KOPT-K1 (cell line): ENCODE results near the gene SEC14L5.

Experiments used
- H3K27ac ChIP-seq: fragments of 200-600 bp; sonication (generic); 2 replicates; pipeline ENCODE4 v1.5.1; 2016; ENCODE audit warnings: antibody characterized with exemption, mild to moderate bottlenecking, low read depth, low read length; ENCODE audit not compliant: poor library complexity, severe bottlenecking
- H3K36me3 ChIP-seq: fragments of 200-600 bp; sonication (generic); 2 replicates; pipeline ENCODE4 v1.5.1; 2017; ENCODE audit warnings: antibody characterized with exemption, mild to moderate bottlenecking, low read length, moderate library complexity; ENCODE audit not compliant: insufficient read depth
- H3K9me3 ChIP-seq: fragments of 200-600 bp; sonication (generic); 2 replicates; pipeline ENCODE4 v1.5.1; 2017; ENCODE audit warnings: antibody characterized with exemption, low read length, mild to moderate bottlenecking; ENCODE audit not compliant: insufficient read depth, poor library complexity, severe bottlenecking

Gene SEC14L5

DNA sequence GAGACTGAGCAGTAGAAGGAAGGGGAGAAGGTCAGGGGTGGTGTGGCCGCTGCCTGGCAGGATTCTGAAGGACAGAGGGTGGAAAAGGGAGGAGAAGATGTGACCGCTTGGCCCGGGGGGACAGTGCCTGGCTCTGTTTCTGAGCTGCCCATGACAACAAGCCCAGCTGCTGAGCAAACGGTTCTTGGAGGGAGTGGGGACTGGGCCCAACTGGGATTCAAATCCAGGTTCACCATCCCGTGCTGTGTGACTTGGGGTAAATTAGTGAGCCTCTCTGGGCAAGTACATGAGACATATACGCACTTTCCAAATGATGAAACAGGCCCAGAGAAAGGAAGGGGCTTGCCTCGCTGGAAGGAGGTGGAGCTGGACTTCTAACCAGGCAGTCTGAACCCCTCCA, 23.3 kb downstream of the SEC14L5 start:
- H3K36me3 ChIP-seq: no peaks in the 10 kb centered on the region
- no peak overlapping the region for H3K27ac ChIP-seq
- peaks cover 2% of the 10 kb centered on the region for H3K9me3 ChIP-seq

DNA sequence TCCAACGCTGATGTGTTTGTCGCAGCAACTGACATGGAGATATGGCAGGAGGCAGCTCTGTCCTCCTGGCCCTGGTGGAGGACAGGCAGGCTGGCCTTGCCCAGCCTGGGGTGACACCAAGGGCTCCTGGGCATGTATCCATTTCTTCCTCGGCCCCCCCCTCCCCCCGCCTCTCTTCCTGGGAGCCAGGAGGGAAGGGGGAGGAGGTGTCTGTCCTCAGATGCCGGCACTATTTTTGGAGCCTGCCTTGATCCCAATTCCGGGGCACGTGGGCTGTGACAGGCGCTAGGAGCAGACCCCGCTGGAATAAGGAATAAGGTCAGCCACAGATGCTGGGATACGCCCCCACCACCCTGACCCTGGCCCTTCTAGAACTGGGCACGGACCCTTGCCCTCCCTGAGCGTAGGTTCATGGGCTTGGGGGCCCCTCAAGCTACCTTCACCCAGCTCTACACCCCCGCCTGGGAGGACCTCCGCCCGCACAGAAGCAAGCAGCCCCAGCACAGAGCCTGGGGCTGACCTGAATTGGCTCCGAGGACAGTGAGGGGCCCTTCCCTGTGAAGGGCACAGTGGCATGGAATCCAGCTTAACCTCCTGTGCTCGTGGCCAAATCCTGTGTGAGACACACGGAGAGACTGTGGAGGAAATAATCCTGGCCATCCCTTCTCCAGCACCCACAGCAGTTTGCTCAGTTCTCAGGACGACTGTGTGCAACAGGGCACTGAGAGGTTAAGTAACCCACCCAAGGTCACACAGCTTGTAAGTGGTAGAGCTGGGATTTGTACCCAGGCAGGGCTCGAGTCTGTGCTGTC, 24.1 kb downstream of the SEC14L5 start:
- no peaks in the 10 kb centered on the region for H3K9me3 ChIP-seq
- H3K27ac ChIP-seq: no peak overlapping the region
- H3K36me3 ChIP-seq: no peaks in the 10 kb centered on the region

DNA sequence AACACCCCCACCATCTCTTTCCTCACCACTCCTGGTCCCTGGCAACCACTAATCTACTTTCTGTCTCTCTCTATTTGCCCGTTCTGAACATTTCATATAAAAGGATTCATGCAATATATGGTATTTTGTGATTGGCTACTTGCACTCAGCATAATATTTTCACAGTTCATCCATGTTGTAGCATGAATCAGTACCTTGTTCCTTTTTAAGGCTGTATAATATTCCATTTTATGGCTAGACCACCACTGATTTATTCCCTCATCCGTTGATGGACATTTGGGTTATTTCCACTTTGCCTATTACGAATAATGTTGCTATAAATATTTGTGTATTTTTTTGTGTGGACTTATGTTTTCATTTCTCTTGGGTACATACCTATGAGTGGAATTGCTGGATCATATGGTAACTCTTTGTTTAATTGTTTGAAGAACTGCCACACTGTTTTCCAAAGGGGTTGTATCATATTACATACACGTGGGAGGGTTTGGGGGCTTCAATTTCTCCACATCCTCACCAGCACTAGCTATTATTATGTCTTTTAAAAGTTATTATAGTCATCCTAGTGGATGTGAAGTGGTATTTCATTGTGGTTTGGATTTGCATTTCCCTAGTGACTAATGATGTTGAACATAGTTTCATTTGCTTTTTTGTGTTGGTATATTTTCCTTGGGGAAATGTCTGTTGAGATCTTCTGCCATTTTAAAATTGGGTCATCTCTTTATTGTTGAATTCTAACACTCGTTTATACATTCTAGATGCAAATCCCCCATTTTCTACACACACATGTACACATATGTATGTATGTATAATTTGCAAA, 26.3 kb downstream of the SEC14L5 start:
- no peaks in the 10 kb centered on the region for H3K9me3 ChIP-seq
- no peak overlapping the region for H3K27ac ChIP-seq
- H3K36me3 ChIP-seq: no peaks in the 10 kb centered on the region

DNA sequence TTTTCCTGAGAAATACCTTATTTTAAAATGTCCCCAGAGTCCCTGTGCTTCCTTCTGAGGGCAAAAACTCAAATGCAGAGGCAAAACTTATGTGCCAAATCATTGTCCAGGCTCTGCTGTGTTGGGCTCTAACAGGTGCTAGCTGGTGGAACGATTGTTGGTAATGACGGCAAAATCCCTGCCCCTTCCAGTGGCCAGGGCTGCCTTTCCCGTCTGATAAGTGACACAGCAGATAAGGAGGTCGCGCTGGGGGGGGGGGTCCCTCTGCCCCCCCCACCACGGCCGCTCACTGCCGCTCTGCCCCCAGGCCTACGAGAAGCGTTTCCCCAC, 29.1 kb downstream of the SEC14L5 start:
- no peaks in the 10 kb centered on the region for H3K9me3 ChIP-seq
- no peak overlapping the region for H3K27ac ChIP-seq
- H3K36me3 ChIP-seq: no peaks in the 10 kb centered on the region

DNA sequence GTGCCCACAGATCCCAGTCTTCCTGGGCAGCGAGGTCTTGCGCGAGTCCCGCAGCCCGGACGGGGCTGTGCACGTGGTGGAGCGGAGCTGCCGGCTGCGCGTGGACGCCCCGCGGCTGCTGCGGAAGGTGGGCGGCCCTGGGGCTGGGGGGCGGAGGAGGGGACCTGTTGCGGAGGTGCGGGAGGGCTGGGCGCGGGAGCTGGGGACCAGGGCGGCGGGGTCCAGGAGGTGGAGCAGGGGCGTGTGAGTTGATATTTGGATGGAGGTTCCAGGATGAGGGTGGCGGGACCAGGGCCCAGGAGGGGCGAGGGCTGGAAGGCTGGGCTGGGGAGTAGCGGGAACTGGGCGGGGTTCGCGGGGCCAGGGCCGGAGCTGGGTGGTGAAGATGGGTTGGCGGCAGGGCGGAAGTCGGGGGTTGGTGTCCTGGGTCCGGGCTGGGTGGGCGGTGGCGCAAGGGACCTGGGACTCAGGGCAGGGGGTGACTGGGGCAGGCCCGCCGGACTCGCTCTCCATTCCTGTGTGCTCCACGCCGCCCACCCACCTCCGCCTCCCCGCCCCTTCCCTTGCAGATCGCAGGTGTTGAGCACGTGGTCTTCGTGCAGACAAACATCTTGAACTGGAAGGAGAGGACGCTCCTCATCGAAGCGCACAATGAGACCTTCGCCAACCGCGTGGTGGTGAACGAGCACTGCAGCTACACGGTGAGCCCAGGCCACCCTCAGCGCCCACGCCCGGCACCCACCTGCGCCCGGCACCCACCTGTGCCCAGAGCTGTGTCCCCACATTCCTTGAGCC, 29.6 kb downstream of the SEC14L5 start:
- no peaks in the 10 kb centered on the region for H3K36me3 ChIP-seq
- no peaks in the 10 kb centered on the region for H3K9me3 ChIP-seq
- no peak overlapping the region for H3K27ac ChIP-seq

DNA sequence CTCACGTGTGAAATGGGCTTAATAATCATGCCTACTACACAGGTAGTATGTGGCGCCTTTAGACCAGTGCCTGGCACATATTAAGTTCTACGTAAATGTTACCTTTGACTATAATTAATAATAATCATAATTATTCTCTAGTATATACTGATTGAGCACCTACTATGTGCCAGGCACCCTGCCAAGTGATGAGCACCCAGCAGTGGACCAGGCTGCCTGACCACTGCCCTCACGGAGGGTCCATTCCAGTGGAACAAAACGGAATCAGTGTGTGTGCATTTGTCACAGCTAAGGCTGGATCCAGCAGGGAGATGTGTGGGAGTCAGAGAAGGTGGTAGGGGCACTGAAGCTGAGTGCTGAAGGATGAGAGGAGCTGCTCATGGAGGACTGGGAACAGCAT, 30.5 kb downstream of the SEC14L5 start:
- no peaks in the 10 kb centered on the region for H3K36me3 ChIP-seq
- H3K9me3 ChIP-seq: no peaks in the 10 kb centered on the region
- H3K27ac ChIP-seq: no peak overlapping the region

DNA sequence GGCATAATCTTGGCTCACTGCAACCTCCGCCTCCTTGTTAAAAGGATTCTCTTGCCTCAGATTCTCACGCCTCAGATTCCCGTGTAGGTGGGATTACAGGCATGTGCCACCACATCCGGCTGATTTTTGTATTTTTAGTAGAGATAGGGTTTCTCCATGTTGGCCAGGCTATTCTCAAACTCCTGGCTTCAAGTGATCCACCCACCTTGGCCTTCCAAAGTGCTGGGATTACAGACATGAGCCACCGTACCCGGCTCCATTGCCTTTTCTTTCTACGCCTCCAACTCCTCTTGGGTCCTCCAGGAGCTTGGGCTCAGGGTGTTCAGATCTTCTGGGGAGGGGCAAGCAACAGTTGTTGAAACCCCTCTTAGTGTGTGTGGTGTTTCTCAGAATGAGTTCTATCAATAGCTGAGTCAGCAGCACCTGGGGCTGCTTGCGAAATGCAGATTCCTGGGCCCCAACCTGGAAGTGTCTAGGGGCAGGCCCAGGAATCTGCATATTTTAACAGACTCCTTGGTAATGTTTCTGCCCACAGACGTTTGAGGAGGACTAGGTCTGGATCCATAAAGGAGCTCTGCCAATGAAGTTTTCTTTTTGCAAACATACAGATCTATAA, 31.4 kb downstream of the SEC14L5 start:
- Histone ChIP-seq H3K9me3 (no peaks in the 10 kb centered on the region), H3K36me3 (no peaks in the 10 kb centered on the region), H3K27ac (no peak overlapping the region)

DNA sequence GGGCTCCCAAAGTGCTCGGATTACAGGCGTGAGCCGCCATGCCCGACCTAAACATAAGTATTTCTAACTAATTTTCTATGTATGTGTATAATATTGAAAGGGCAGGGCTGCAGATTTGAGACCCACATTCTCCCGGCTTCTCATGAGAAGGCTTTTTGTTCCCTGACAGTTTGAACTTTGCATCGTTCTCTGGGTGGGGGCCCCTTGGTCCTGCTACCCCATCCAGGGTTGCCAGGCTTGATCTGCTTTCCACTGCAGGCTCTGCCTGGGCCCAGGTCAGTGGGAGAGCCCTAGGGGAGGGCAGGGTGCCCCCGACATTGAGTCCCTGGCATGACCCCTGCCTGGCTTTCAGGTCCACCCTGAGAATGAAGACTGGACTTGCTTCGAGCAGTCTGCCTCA, 32.3 kb downstream of the SEC14L5 start:
- H3K9me3 ChIP-seq: no peaks in the 10 kb centered on the region
- no peaks in the 10 kb centered on the region for H3K36me3 ChIP-seq
- H3K27ac ChIP-seq: no peak overlapping the region

DNA sequence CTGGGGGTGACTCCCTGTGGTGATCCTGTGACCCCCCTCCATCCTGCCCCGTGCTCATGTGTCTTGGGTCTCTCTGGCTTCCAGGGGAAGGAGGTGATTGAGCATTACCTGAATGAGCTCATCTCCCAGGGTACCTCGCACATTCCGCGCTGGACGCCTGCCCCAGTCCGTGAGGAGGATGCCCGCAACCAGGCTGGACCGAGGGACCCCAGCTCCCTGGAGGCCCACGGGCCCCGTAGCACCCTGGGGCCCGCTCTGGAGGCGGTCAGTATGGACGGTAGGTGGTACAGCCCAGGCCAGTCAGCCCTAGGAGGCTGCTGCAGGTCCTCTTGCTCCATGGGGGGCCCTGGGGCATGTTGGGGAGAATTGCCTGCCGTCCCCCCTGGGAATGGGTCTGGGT, 33.6 kb downstream of the SEC14L5 start:
- Histone ChIP-seq H3K36me3 (no peaks in the 10 kb centered on the region), H3K9me3 (no peaks in the 10 kb centered on the region), H3K27ac (no peak overlapping the region)

DNA sequence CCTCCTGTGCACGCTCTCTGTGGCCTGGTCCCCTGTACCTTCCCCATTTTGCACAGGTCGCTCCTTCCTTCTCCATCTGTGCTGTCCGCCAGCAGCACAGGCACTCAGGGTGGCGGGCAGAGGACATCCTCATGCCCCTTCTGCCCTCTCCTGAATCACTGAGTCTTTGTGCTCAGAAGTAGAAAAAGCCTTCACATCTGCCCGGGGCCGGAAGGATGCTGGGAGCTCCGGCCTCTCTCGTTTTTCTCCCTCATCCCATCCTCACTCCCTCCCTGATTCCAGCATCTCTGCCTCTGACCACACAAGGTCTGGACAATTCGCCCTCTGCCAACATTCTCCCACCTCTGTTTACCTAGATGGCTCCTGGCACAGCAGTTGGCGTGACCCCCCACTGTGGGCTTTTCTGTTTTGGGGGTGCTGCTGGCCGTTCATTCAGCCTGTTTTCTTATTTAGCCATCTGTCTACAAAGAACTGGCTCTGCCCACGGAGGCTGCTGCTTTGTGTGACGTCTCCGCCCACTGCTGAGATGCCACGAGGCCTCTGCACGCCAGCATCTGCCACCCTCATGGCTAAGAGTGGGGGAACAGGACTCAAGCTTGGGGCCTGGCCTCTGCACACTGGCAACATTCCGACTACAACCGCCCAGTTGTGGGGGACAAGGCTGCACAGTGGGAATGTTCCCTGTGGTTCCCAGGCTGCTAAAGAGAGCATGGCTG, 36.7 kb downstream of the SEC14L5 start:
- H3K36me3 ChIP-seq: no peaks in the 10 kb centered on the region
- no peaks in the 10 kb centered on the region for H3K9me3 ChIP-seq
- H3K27ac ChIP-seq: no peak overlapping the region

DNA sequence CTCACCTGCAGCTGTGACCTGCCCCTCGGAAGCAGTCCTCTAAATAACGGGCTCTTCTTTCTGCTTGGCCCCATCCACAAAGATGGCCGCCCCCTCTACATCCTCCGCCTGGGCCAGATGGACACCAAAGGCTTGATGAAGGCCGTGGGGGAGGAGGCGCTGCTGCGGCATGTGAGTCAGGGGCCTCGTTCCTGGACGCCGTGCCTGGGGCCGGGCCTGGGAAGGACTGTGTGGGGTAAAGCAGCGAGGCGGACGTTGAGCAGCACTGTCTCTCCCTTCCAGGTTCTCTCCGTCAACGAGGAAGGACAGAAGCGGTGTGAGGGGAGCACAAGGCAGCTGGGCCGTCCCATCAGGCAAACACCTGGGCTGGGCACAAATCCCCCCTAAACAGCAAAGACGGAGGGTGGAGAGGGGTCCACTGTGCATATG, 42.5 kb downstream of the SEC14L5 start:
- Histone ChIP-seq H3K36me3 (no peaks in the 10 kb centered on the region), H3K9me3 (no peaks in the 10 kb centered on the region), H3K27ac (no peak overlapping the region)

DNA sequence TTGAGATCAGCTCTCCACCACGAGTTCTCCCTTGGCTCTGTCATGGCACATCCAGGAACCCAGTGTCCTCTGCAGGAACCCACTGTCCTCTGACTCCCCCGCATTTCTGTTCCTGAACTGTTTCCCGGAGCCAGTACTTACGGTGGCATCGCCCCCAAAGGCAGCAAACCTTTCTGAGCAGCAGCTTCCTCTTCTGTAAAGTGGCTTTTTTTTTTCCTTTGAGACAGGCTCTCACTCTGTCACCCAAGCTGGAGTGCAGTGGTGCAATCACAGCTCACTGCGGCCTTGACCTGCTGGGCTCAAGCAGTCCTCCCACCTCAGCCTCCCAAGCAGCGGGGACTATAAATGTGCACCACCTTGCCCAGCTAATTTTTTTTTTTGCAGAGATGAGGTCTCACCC, 43.4 kb downstream of the SEC14L5 start:
- Histone ChIP-seq H3K27ac (no peak overlapping the region), H3K36me3 (no peaks in the 10 kb centered on the region)

DNA sequence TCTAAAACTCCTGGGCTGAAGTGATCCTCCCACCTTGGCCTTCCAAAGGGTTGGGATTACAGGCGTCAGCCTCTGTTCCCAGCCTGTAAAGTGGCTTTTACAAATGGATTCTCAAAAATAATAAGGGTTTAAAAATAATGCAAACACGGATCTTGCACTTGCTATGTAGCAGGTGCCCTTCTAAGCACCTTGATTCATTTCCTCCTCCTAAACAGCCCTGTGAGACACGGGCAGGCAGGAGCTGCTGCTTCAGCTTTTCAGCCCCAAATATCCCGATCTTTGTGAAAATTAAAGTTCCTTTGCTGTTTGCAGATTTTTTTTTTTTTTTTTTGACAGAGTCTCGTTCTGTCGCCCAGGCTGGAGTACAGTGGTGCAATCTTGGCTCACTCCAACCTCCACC, 43.9 kb downstream of the SEC14L5 start:
- H3K36me3 ChIP-seq: no peaks in the 10 kb centered on the region
- H3K9me3 ChIP-seq: no peaks in the 10 kb centered on the region
- no peak overlapping the region for H3K27ac ChIP-seq

More for the DNA sequence above, 43.4 kb downstream of the SEC14L5 start:
- no peaks in the 10 kb centered on the region for H3K9me3 ChIP-seq

DNA sequence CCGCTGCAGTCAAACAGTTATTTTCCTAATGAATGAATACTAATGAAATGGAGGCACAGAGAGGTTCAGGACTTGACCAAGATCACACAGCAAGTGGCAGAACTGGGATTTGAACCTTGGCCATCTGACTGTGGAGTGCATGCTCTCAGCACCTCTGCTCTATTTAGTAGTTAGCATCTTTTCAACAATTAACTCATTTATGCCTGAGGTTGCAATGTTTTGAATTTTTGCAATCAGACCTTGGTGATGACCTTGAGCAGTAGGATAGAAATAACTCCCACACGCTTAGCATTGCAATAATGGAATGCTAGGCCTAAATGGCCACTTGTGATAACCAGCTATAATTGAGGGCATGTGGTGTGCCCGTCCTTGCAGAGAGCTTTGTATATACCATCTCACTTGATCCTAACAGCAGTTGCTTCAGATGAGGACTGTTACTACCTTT, 44.6 kb downstream of the SEC14L5 start:
- Histone ChIP-seq H3K9me3 (no peaks in the 10 kb centered on the region), H3K36me3 (no peaks in the 10 kb centered on the region), H3K27ac (no peak overlapping the region)
